Endothelial cell of umbilical vein (primary cell): ENCODE measurements around the gene FAM3D. TPM values are rescaled to one million over a fixed set of nuclear protein-coding genes. Genes with fewer than 3 reads are reported as not detected.

Experiments used
- BruUV-seq: library from RNA; stranded (reverse); fragments of 400-500 nt; replicated peaks from 2 replicates; lab custom pipeline; 2021; lab: Mats Ljungman, UMichigan
- CTCF ChIA-PET: fragments of 300-600, 350-600 bp; sonication (Branson Sonifier 250); formaldehyde crosslinking; loops from one replicate; lab custom pipeline; 2021; ENCODE audit warnings: antibody characterized with exemption, inconsistent platforms; lab: Charles Lee
- POLR2A ChIA-PET: fragments of 300-600, 350-600 bp; sonication (Branson Sonifier 250); formaldehyde crosslinking; loops from one replicate; lab custom pipeline; 2021; ENCODE audit warnings: antibody characterized with exemption, inconsistent platforms; lab: Charles Lee
- DNase-seq: peaks from one replicate; pipeline ENCODE4 v3.0.0-alpha.2; 2011; ENCODE audit warnings: low read depth, low spot score
- FAIRE-seq: peaks from 2 replicates; lab custom pipeline; 2011; peaks lifted over from hg19 to GRCh38; lab: Jason Lieb, UNC
- H2AFZ ChIP-seq: 2 replicates; pipeline ENCODE4 v1.6.0; 2012; ENCODE audit warnings: low read depth, low read length, control low read depth, inconsistent platforms
- H3K27ac ChIP-seq: 2 replicates; pipeline ENCODE4 v1.5.1; 2011; ENCODE audit warnings: low read depth, mild to moderate bottlenecking, control low read depth, low read length, moderate library complexity; ENCODE audit not compliant: insufficient read depth
- H3K27me3 ChIP-seq, 2 experiments: 2 replicates each; pipeline versions ENCODE4 v1.6.0 to v1.6.1; 2011; ENCODE audit warnings: low read length in 2 of 2, mixed read lengths in 1 of 2; ENCODE audit not compliant: control insufficient read depth in 2 of 2, insufficient read depth in 2 of 2
- H3K36me3 ChIP-seq, 2 experiments: 2 replicates in 1 of 2; 3 replicates in 1 of 2; pipeline ENCODE4 v1.5.1; 2011; ENCODE audit warnings: low read length in 2 of 2, mild to moderate bottlenecking in 1 of 2, moderate library complexity in 1 of 2; ENCODE audit not compliant: control insufficient read depth in 2 of 2, insufficient read depth in 2 of 2; ENCODE audit errors: extremely low read depth in 1 of 2
- H3K4me1 ChIP-seq: 3 replicates; pipeline ENCODE4 v1.5.1; 2011; ENCODE audit warnings: mild to moderate bottlenecking, low read length; ENCODE audit not compliant: control insufficient read depth, insufficient read depth; ENCODE audit errors: extremely low read depth
- H3K4me2 ChIP-seq: 2 replicates; pipeline ENCODE4 v1.6.1; 2011; ENCODE audit warnings: low read length, control low read depth, mixed read lengths; ENCODE audit not compliant: insufficient read depth
- H3K4me3 ChIP-seq, 3 experiments: fragments of 200-600 bp in 1 of 3; sonication (generic), shearing (Covaris generic) in 1 of 3; replicated peaks in 1 of 3; 2 replicates each; pipeline ENCODE4 v1.5.1; 2011 to 2016; ENCODE audit warnings: control low read depth in 3 of 3, low read length in 3 of 3, mild to moderate bottlenecking in 2 of 3, inconsistent platforms in 1 of 3, low read depth in 1 of 3, moderate library complexity in 1 of 3; ENCODE audit not compliant: insufficient read depth in 1 of 3
- H3K79me2 ChIP-seq: 2 replicates; pipeline ENCODE4 v1.6.0; 2012; ENCODE audit warnings: low read length, inconsistent platforms; ENCODE audit not compliant: control insufficient read depth, insufficient read depth
- H3K9ac ChIP-seq: replicated peaks from 2 replicates; pipeline ENCODE3; 2011; ENCODE audit warnings: low read length, control low read depth; ENCODE audit not compliant: insufficient read depth; ENCODE audit errors: extremely low read depth
- H3K9me1 ChIP-seq: replicated peaks from 3 replicates; pipeline ENCODE4 v1.6.0; 2011; ENCODE audit warnings: mild to moderate bottlenecking, low read length; ENCODE audit not compliant: control insufficient read depth, insufficient read depth; ENCODE audit errors: extremely low read depth
- H3K9me3 ChIP-seq: replicated peaks from 2 replicates; pipeline ENCODE4 v1.5.1; 2012; ENCODE audit warnings: low read length, inconsistent platforms; ENCODE audit not compliant: control insufficient read depth, insufficient read depth
- H4K20me1 ChIP-seq: replicated peaks from 2 replicates; pipeline ENCODE3; 2011; ENCODE audit warnings: mild to moderate bottlenecking, low read length; ENCODE audit not compliant: control insufficient read depth, insufficient read depth; ENCODE audit errors: extremely low read depth
- CTCF ChIP-seq, 2 donors: IDR thresholded peaks; 1 replicate in 1 of 2; 2 replicates in 1 of 2; pipeline ENCODE4 v1.5.1; 2011; ENCODE audit warnings: low read length in 2 of 2, mild to moderate bottlenecking in 2 of 2, moderate library complexity in 2 of 2, control low read depth in 1 of 2, inconsistent platforms in 1 of 2, low read depth in 1 of 2; ENCODE audit not compliant: insufficient read depth in 1 of 2; ENCODE audit errors: extremely low read depth in 1 of 2
- EZH2 ChIP-seq: IDR thresholded peaks from 2 replicates; pipeline ENCODE4 v1.6.1; 2012; ENCODE audit warnings: borderline replicate concordance, low read depth, mild to moderate bottlenecking, moderate library complexity, low read length, inconsistent platforms; ENCODE audit not compliant: severe bottlenecking
- FOS ChIP-seq: IDR thresholded peaks from 2 replicates; pipeline ENCODE4 v1.6.1; 2011; ENCODE audit warnings: mild to moderate bottlenecking, low read length, moderate library complexity, borderline replicate concordance; ENCODE audit not compliant: insufficient read depth
- GATA2 ChIP-seq: IDR thresholded peaks from 2 replicates; pipeline ENCODE4 v1.7.0; 2011; ENCODE audit warnings: low read depth, mild to moderate bottlenecking, moderate library complexity, mixed read lengths, low read length; ENCODE audit not compliant: insufficient read length, insufficient read depth
- JUN ChIP-seq: IDR thresholded peaks from 2 replicates; pipeline ENCODE4 v1.6.1; 2011; ENCODE audit warnings: borderline replicate concordance, low read depth; ENCODE audit not compliant: insufficient read length, insufficient read depth
- MAX ChIP-seq: IDR thresholded peaks from 2 replicates; pipeline ENCODE4 v1.6.1; 2011; ENCODE audit not compliant: insufficient read depth, insufficient read length
- MYC ChIP-seq: IDR thresholded peaks from one replicate; pipeline ENCODE4 v1.6.1; 2011; ENCODE audit warnings: mild to moderate bottlenecking, low read depth, low read length
- POLR2A ChIP-seq: IDR thresholded peaks from 2 replicates; pipeline ENCODE4 v1.6.1; 2012; ENCODE audit warnings: low read depth, mild to moderate bottlenecking, control low read depth, low read length
- POLR2AphosphoS5 ChIP-seq: IDR thresholded peaks from 2 replicates; pipeline ENCODE4 v1.6.1; 2012; ENCODE audit warnings: low read depth, mild to moderate bottlenecking, control low read depth, low read length, moderate library complexity; ENCODE audit not compliant: insufficient read depth
- dilution Hi-C: fragments of 300-500 bp; cut with MboI; formaldehyde crosslinking; loops from one replicate; pipeline ENCODE4 v1.15.0; 2019; ENCODE audit warnings: low sequenced_read_pairs; ENCODE audit not compliant: extremely low pct_ligation_motif_present
- intact Hi-C: fragments of 100-400 bp; cut with micrococcal nuclease; formaldehyde crosslinking; loops from one replicate; pipeline ENCODE4 v1.10.0; 2022
- polyA plus RNA-seq, 4 experiments: library from polyadenylated mRNA; depleted of rRNA in 3 of 4; stranded (reverse) in 3 of 4; unstranded in 1 of 4; fragments of >200 nt; gene quantifications; 2 replicates each; pipeline versions ENCODE4 v1.2.1 to v1.2.3, GENCODE V29; 2011 to 2012; ENCODE audit warnings: missing spikeins in 1 of 4
- total RNA-seq: library from RNA; stranded (reverse); gene quantifications from 2 replicates; pipeline ENCODE4 v1.2.3, GENCODE V29; 2021

Gene FAM3D
- total and polyA plus RNA-seq, 2 donors (not counting 3 experiments of a cell fraction or from before 2014, with no cell fraction given), result 0.12 TPM; not detected in 1

DNA sequence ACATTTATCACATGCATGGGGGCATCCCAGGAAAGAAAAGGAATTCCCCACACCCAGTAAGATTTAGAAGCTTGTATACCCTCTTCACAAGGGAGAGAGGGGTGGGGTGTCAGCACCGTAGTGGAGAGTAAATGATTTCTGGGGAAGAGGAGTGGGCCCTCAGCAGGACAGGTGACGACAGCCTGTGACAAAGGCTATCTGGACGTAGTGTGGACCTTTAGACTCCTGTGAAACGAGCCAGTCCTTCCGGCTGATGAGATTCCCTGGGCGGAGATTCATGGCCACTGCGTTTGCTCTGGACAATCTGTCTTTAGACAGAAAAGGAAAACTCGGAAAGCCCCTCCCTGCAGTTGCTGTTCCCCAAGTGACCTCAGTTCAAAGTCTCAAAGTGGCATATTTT lies 1.7 kb upstream of the FAM3D start:
- intact Hi-C loops (no loop called here), dilution Hi-C loops (no loop called here)
- no peaks in the 10 kb centered on the region for H4K20me1 ChIP-seq
- H3K9ac ChIP-seq, result no peak overlapping the region
- FAIRE-seq (no peak), DNase-seq (no peak)
- no TSS peak for BruUV-seq
- TF ChIP-seq GATA2, result no peak
- no peak for TF ChIP-seq JUN
- TF ChIP-seq CTCF (IDR thresholded peaks at IDR 0.05; ENCODE audit: extremely low read depth in 1 of 2, insufficient read depth in 1 of 2, low read depth in 1 of 2, low read length in 2 of 2), result no peak
- TF ChIP-seq POLR2AphosphoS5, result no peak
- no peak for TF ChIP-seq MAX
- TF ChIP-seq POLR2A, result no peak
- TF ChIP-seq MYC, result no peak
- no peak for TF ChIP-seq EZH2
- no peak for TF ChIP-seq FOS
- H3K4me3 ChIP-seq, result no peak overlapping the region
- H3K79me2 ChIP-seq, result no peaks in the 10 kb centered on the region
- H3K4me1 ChIP-seq, result peaks cover 8% of the 10 kb centered on the region
- H2AFZ ChIP-seq, result no peak overlapping the region
- H3K9me1 ChIP-seq, result no peaks in the 10 kb centered on the region
- POLR2A ChIA-PET, result no interaction called here
- CTCF ChIA-PET, result no interaction called here
- peaks cover 2 to 6% of the 10 kb centered on the region in 2 experiments for H3K27me3 ChIP-seq
- H3K27ac ChIP-seq, result no peak overlapping the region
- H3K9me3 ChIP-seq, result no peaks in the 10 kb centered on the region
- H3K36me3 ChIP-seq, result no peaks in the 10 kb centered on the region
- no peak overlapping the region for H3K4me2 ChIP-seq
